Stimulated activated CD4-positive, alpha-beta T cell treated with anti-CD3 and anti-CD28 coated beads, TNF-alpha, amount 100 ng/mL, for 4 hours (primary cell): ENCODE results near the gene TSHZ1.

Experiments
- DNase-seq, 3 experiments: peaks; one replicate each; pipeline ENCODE4 v3.0.0-alpha.2; 2020; ENCODE audit warnings: low read depth in 3 of 3

The TSHZ1 gene

GRCh38 chr18:75269696-75270095 lies 59.1 kb downstream of the TSHZ1 start:
- no peak for DNase-seq

- no peak for DNase-seq
Observed at GRCh38 chr18:75271952-75272351, 61.4 kb downstream of the TSHZ1 start.

GRCh38 chr18:75273817-75274216 lies 63.2 kb downstream of the TSHZ1 start:
- DNase-seq = no peak

- DNase-seq = no peak
Observed at GRCh38 chr18:75275226-75275625, 64.6 kb downstream of the TSHZ1 start.

GRCh38 chr18:75276818-75277609 lies 66.4 kb downstream of the TSHZ1 start:
- DNase-seq = no peak

- no peak for DNase-seq
Observed at GRCh38 chr18:75277610-75277928, 67.0 kb downstream of the TSHZ1 start.

- no peak for DNase-seq
Observed at GRCh38 chr18:75279381-75279780, 68.8 kb downstream of the TSHZ1 start.

- DNase-seq = no peak
Observed at GRCh38 chr18:75280427-75281280, 70.1 kb downstream of the TSHZ1 start.

GRCh38 chr18:75282746-75283145 lies 72.1 kb downstream of the TSHZ1 start:
- DNase-seq = no peak

- no peak for DNase-seq
Observed at GRCh38 chr18:75283731-75284130, 73.1 kb downstream of the TSHZ1 start.

- no peak for DNase-seq
Observed at GRCh38 chr18:75284566-75284965, 74.0 kb downstream of the TSHZ1 start.

- DNase-seq = no peak
Observed at GRCh38 chr18:75285876-75286275, 75.3 kb downstream of the TSHZ1 start.

- no peak for DNase-seq
Observed at GRCh38 chr18:75287006-75287405, 76.4 kb downstream of the TSHZ1 start.

GRCh38 chr18:75287700-75288099 lies 77.1 kb downstream of the TSHZ1 start:
- DNase-seq = no peak

- no peak for DNase-seq
Observed at GRCh38 chr18:75289761-75290160, 79.2 kb downstream of the TSHZ1 start.

GRCh38 chr18:75290737-75291358 lies 80.3 kb downstream of the TSHZ1 start:
- DNase-seq = no peak

GRCh38 chr18:75291460-75291859 lies 80.9 kb downstream of the TSHZ1 start:
- no peak for DNase-seq

- no peak for DNase-seq
Observed at GRCh38 chr18:75293591-75293990, 83.0 kb downstream of the TSHZ1 start.

GRCh38 chr18:75297731-75298130 lies 87.1 kb downstream of the TSHZ1 start:
- DNase-seq = no peak

GRCh38 chr18:75304678-75305557 lies 94.3 kb downstream of the TSHZ1 start:
- no peak for DNase-seq

GRCh38 chr18:75305984-75306383 lies 95.4 kb downstream of the TSHZ1 start:
- no peak for DNase-seq

- DNase-seq = no peak
Observed at GRCh38 chr18:75307530-75307929, 96.9 kb downstream of the TSHZ1 start.
